ENCODE measurements around the gene SCUBE3. TPM values are rescaled to one million over a fixed set of nuclear protein-coding genes. Genes with fewer than 3 reads are reported as not detected.

The SCUBE3 gene
- total RNA-seq, 2 donors from 2014 or later, result 0.12 to 0.59 TPM

- DNase-seq (ENCODE audit: low spot score), result no peak
- Histone ChIP-seq H3K9me3 (no peaks in the 10 kb centered on the region), H3K27me3 (peaks cover 4 to 9% of the 10 kb centered on the region in 2 donors), H3K27ac (no peak overlapping the region), H3K4me1 (peaks cover 0 to 14% of the 10 kb centered on the region in 2 donors), H3K4me3 (peak overlapping the region in 1 of 2 donors; percentile 56), H3K36me3 (no peaks in the 10 kb centered on the region)
- TF ChIP-seq, protein P1, sequence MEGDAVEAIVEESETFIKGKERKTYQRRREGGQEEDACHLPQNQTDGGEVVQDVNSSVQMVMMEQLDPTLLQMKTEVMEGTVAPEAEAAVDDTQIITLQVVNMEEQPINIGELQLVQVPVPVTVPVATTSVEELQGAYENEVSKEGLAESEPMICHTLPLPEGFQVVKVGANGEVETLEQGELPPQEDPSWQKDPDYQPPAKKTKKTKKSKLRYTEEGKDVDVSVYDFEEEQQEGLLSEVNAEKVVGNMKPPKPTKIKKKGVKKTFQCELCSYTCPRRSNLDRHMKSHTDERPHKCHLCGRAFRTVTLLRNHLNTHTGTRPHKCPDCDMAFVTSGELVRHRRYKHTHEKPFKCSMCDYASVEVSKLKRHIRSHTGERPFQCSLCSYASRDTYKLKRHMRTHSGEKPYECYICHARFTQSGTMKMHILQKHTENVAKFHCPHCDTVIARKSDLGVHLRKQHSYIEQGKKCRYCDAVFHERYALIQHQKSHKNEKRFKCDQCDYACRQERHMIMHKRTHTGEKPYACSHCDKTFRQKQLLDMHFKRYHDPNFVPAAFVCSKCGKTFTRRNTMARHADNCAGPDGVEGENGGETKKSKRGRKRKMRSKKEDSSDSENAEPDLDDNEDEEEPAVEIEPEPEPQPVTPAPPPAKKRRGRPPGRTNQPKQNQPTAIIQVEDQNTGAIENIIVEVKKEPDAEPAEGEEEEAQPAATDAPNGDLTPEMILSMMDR (IDR thresholded peaks at IDR 0.05), result no peak
Measured at GRCh38 chr6:35214869-35215664, 1.3 kb downstream of the SCUBE3 start.

- TF ChIP-seq, protein P1 (IDR thresholded peaks at IDR 0.05), result no peak
- H3K36me3 ChIP-seq, result no peaks in the 10 kb centered on the region
- H3K4me1 ChIP-seq, result peaks cover 0 to 14% of the 10 kb centered on the region in 2 donors
- no peaks in the 10 kb centered on the region for H3K9me3 ChIP-seq
- no peak for DNase-seq (ENCODE audit: low spot score)
- H3K27me3 ChIP-seq, result peaks cover 4 to 9% of the 10 kb centered on the region in 2 donors
- no peak overlapping the region for H3K4me3 ChIP-seq
- no peak overlapping the region for H3K27ac ChIP-seq
Measured at GRCh38 chr6:35215665-35216411, 2.1 kb downstream of the SCUBE3 start.

DNA sequence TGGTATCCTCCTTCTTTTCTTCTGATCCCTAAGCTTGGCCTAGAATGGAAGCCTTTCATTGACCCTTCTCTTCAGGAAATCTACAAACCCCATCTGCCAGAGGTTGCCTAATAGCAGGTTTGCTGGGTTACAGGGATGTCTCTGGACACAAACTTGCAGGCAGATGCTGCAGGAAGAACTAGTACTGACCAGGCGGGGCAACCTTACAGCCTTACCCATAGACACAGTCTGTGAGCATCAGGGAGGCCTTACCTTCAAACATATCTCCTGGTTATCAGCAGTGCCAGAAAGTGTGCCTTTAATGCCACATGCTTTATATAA is 2.6 kb downstream of the SCUBE3 start:
- H3K4me1 ChIP-seq, result peaks cover 0 to 14% of the 10 kb centered on the region in 2 donors
- H3K36me3 ChIP-seq, result no peaks in the 10 kb centered on the region
- TF ChIP-seq, protein P1 (IDR thresholded peaks at IDR 0.05), result no peak
- peaks cover 4 to 9% of the 10 kb centered on the region in 2 donors for H3K27me3 ChIP-seq
- DNase-seq (ENCODE audit: low spot score), result no peak
- no peaks in the 10 kb centered on the region for H3K9me3 ChIP-seq
- no peak overlapping the region for H3K27ac ChIP-seq
- no peak overlapping the region for H3K4me3 ChIP-seq

DNA sequence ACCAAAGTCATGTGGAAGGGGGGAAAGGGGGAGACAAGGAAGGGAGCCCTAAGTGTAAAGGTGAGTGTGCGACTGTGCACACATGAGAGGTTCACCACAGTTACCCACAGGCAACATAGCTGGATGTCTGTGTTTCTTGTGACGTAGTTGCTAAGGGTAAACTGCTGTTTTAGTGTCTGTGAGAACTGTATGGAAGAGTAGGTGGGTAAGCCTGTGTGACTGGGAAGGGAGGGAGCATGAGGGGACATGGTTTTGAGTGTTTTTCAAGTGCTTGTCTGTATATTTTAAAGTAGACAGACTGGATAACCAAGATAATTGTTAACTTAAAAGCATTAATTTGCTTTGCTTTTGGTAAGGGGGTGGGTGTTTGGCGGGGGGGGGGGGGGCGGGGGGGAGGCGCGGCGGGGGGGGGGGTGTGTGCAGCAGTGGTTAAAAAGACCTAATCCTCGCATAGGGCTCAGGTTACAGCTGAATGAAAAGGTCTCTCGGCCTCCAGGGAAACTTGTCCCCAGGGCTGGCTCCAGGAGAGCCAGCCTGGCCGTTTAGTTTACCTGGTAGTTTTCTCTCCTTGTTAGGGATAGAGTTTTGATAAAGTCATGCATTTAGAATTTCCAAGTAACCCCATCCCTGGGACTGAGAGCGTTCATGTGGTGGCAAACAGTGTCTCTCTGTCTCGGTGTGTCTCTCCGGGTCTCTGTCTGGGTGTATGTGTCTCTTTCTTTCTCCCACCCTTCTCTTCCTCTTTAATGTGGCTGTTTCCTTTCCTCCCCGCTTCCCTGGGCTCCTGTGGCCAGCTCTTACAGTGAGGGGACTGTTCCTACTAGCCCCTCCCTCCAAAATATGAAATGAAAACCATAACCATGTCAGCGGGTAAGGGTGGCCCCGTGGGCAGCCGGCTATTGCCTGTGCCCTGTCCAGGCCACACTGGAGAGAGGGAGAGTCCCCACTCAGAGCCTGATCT is 3.4 kb downstream of the SCUBE3 start:
- DNase-seq (ENCODE audit: low spot score), result no peak
- Histone ChIP-seq H3K4me3 (no peak overlapping the region), H3K27me3 (peaks cover 4 to 9% of the 10 kb centered on the region in 2 donors), H3K36me3 (no peaks in the 10 kb centered on the region), H3K4me1 (peaks cover 0 to 14% of the 10 kb centered on the region in 2 donors), H3K9me3 (no peaks in the 10 kb centered on the region), H3K27ac (no peak overlapping the region)
- TF ChIP-seq, protein P1 (IDR thresholded peaks at IDR 0.05), result no peak

- no peak overlapping the region for H3K4me3 ChIP-seq
- peaks cover 0 to 14% of the 10 kb centered on the region in 2 donors for H3K4me1 ChIP-seq
- TF ChIP-seq, protein P1 (IDR thresholded peaks at IDR 0.05), result no peak
- H3K27ac ChIP-seq, result no peak overlapping the region
- H3K9me3 ChIP-seq, result no peaks in the 10 kb centered on the region
- H3K36me3 ChIP-seq, result no peaks in the 10 kb centered on the region
- peaks cover 4 to 9% of the 10 kb centered on the region in 2 donors for H3K27me3 ChIP-seq
- no peak for DNase-seq (ENCODE audit: low spot score)
Measured at GRCh38 chr6:35218021-35218420, 4.3 kb downstream of the SCUBE3 start.
